Measurements from ENCODE around the gene ANKRD66.

DNA sequence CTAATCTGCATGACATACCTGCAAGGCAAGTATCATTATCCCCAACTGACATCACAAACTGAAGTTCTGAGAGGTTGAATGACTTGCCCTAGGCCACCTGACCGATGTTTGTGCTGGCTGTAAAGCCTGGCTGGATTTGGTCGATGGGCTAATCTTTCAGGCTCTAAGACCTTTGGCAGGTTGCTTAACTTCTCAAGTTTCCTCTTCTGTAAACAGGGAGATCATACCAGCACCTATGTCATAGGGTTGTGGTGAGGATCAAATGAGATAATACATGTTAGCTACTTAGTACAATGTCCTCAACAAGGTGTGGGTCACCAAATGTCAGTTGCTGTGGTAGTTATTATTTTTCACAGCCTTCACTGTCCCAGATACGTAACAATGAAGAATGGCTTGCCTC lies 14.2 kb downstream of the ANKRD66 start:
- TF ChIP-seq, protein P1, sequence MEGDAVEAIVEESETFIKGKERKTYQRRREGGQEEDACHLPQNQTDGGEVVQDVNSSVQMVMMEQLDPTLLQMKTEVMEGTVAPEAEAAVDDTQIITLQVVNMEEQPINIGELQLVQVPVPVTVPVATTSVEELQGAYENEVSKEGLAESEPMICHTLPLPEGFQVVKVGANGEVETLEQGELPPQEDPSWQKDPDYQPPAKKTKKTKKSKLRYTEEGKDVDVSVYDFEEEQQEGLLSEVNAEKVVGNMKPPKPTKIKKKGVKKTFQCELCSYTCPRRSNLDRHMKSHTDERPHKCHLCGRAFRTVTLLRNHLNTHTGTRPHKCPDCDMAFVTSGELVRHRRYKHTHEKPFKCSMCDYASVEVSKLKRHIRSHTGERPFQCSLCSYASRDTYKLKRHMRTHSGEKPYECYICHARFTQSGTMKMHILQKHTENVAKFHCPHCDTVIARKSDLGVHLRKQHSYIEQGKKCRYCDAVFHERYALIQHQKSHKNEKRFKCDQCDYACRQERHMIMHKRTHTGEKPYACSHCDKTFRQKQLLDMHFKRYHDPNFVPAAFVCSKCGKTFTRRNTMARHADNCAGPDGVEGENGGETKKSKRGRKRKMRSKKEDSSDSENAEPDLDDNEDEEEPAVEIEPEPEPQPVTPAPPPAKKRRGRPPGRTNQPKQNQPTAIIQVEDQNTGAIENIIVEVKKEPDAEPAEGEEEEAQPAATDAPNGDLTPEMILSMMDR (IDR thresholded peaks at IDR 0.05) = no peak
- no peak for TF ChIP-seq POLR2A (IDR thresholded peaks at IDR 0.05)
